ENCODE measurements around the gene TBC1D21. TPM values are rescaled to one million over a fixed set of nuclear protein-coding genes. Genes with fewer than 3 reads are reported as not detected.
"Not testable (repeated sequence)": the region's sequence is repeated elsewhere in the genome, so short reads cannot be mapped to it uniquely, and the experiment has no call there.

TBC1D21 gene
- polyA plus RNA-seq, 6 donors from 2014 or later: not detected

DNA sequence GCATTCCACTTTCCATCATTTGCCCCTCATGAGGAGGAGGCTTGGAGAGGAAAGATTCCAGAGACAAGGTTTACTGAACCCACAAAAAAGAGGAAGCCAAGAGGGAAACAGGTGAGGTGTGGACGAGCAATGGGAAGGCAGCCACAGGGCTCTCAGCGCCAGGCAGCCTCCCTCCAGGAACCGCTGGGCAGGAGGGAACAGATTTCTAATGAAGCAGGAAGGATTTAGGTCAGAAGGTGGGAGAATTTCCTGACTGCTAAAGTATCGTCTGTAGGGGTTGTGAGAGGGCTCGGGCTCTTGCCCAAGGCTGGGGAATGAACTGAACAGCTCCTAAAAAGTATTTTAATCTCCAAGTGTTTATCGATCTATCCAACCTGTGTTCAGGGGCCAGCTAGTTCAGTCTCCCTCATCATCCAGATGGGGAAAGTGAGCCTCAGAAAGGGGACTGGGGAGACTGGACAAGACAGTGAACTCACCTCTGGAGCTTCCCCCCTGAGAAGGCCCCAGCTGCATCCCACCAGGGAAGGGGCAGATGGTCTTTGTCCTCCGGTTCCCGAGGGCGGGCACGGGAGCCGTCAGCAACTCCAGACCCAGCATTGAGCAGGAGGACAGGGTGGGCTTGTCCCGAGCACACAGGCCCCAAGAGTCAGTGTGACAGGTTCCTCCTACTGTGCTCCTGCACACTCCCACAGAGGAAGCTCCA is 63.4 kb downstream of the TBC1D21 start:
- no peaks in the 10 kb centered on the region for H3K9me3 Mint-ChIP-seq
- H3K27me3 Mint-ChIP-seq: peaks cover 7 to 32% (median 24%) of the 10 kb centered on the region in 3 donors
- H3K27ac Mint-ChIP-seq: no peak overlapping the region
- H3K36me3 Mint-ChIP-seq: no peaks in the 10 kb centered on the region
- H3K4me3 Mint-ChIP-seq: no peak overlapping the region
- H3K4me1 Mint-ChIP-seq: peaks cover 0 to 3% (median 1%) of the 10 kb centered on the region in 3 donors
- ATAC-seq (ENCODE audit: low read depth in 2 of 2): no peak
- DNase-seq: no peak

GRCh38 chr15:73937296-73937695 is 63.9 kb downstream of the TBC1D21 start:
- Mint-ChIP-seq H3K36me3 (no peaks in the 10 kb centered on the region), H3K4me3 (no peak overlapping the region), H3K9me3 (no peaks in the 10 kb centered on the region), H3K27ac (no peak overlapping the region), H3K27me3 (peaks cover 7 to 29% (median 22%) of the 10 kb centered on the region in 3 donors), H3K4me1 (peaks cover 0 to 5% (median 4%) of the 10 kb centered on the region in 3 donors)
- ATAC-seq (ENCODE audit: low read depth in 2 of 2) (no peak), DNase-seq (no peak)

DNA sequence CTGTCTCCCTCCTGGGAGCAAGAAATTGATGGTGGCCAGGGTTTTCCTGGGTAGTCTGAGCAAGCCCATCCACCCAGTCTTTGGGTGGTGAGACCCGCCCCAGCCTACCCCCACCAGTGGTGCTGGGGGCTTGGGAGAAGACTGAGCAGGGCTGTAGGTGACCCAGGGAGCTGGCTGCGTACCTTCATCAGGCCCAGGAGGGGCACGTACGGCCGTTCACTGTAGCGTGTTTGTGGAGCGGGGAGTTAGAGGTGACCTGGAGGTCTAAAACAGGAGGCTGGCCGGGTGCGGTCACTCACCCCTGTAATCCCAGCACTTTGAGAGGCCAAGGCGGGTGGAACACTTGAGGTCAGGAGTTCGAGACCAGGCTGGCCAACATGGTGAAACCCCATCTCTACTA is 64.4 kb downstream of the TBC1D21 start:
- H3K36me3 Mint-ChIP-seq: no peaks in the 10 kb centered on the region
- no peak for ATAC-seq (ENCODE audit: low read depth in 2 of 2)
- H3K4me3 Mint-ChIP-seq: no peak overlapping the region
- no peak for DNase-seq
- peaks cover 7 to 34% (median 22%) of the 10 kb centered on the region in 3 donors for H3K27me3 Mint-ChIP-seq
- H3K4me1 Mint-ChIP-seq: peaks cover 0 to 6% (median 5%) of the 10 kb centered on the region in 3 donors
- H3K9me3 Mint-ChIP-seq: no peaks in the 10 kb centered on the region
- H3K27ac Mint-ChIP-seq: no peak overlapping the region

DNA sequence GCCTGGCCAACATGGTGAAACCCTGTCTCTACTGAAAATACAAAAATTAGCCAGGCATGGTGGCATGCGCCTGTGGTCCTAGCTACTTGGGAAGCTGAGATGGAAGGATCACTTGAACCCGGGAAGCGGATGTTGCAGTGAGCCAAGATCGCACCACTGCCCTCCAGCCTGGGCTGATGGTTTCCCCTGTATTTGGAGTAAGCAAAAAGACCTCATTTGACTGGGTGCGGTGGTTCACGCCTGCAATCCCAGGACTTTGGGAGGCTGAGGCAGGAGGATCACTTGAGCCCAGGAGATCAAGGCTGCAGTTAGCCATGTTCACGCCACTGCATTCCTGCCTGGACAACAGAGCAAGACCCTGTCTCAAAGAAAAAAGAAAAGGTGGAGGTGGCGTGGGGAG is 65.2 kb downstream of the TBC1D21 start:
- DNase-seq; ATAC-seq (ENCODE audit: low read depth in 2 of 2); H3K36me3 Mint-ChIP-seq; H3K9me3 Mint-ChIP-seq; H3K4me3 Mint-ChIP-seq; H3K27ac Mint-ChIP-seq; H3K4me1 Mint-ChIP-seq: not testable (repeated sequence)
- peaks cover 7 to 30% (median 21%) of the 10 kb centered on the region in 3 donors for H3K27me3 Mint-ChIP-seq

Other genes starting within 250 kb of the TBC1D21 start
- 10 to 100 TPM; 20.4 to 40.5 (median 28.3) TPM for gene NPTN, start 240.2 kb upstream of the TBC1D21 start, polyA plus RNA-seq (ENCODE audit: low read depth in 6 of 6)
- gene CD276, start 189.2 kb upstream of the TBC1D21 start, polyA plus RNA-seq (ENCODE audit: low read depth in 6 of 6): not detected
- gene INSYN1, start 120.2 kb upstream of the TBC1D21 start, polyA plus RNA-seq (ENCODE audit: low read depth in 6 of 6): not detected
- gene LOXL1, start 52.9 kb downstream of the TBC1D21 start, polyA plus RNA-seq (ENCODE audit: low read depth in 6 of 6): under 1 TPM in 2 of 6 donors, not detected in 4; 0.19 to 0.48 TPM
- 10 to 100 TPM in 3 of 6 donors, 1 to 10 TPM in 3; 8.6 to 18.4 (median 9.9) TPM for gene STOML1, start 118.7 kb downstream of the TBC1D21 start, polyA plus RNA-seq (ENCODE audit: low read depth in 6 of 6)
- gene PML, start 121.2 kb downstream of the TBC1D21 start, polyA plus RNA-seq (ENCODE audit: low read depth in 6 of 6): 10 to 100 TPM in 5 of 6 donors, 1 to 10 TPM in 1; 6.4 to 39.8 (median 18.9) TPM
- gene GOLGA6A, start 209.0 kb downstream of the TBC1D21 start, polyA plus RNA-seq (ENCODE audit: low read depth in 6 of 6): under 1 TPM in 1 of 6 donors, not detected in 5; 0.09 TPM